Mesendoderm (in vitro differentiated cells): ENCODE measurements around the gene NFATC1.

Source experiments
- DNase-seq: peaks from one replicate; pipeline ENCODE4 v3.0.0; 2013
- H2AK5ac ChIP-seq: 2 replicates; pipeline ENCODE4 v1.6.1; 2013; ENCODE audit warnings: low read length, inconsistent platforms
- H2BK120ac ChIP-seq: 2 replicates; pipeline ENCODE4 v1.6.1; 2013; ENCODE audit warnings: low read depth, mild to moderate bottlenecking, low read length, moderate library complexity, mixed read lengths
- H2BK15ac ChIP-seq: replicated peaks from 2 replicates; pipeline ENCODE4 v1.6.1; 2013; ENCODE audit warnings: low read depth, mild to moderate bottlenecking, moderate library complexity
- H2BK5ac ChIP-seq: 2 replicates; pipeline ENCODE4 v1.6.1; 2013; ENCODE audit warnings: low read length, inconsistent platforms
- H3K18ac ChIP-seq: 2 replicates; pipeline ENCODE4 v1.6.1; 2013; ENCODE audit warnings: mild to moderate bottlenecking, low read length, mixed read lengths
- H3K23ac ChIP-seq: one replicate; pipeline ENCODE4 v1.6.1; 2013; ENCODE audit warnings: low read length
- H3K27ac ChIP-seq: 2 replicates; pipeline ENCODE4 v1.5.1; 2013; ENCODE audit warnings: low read depth, mild to moderate bottlenecking, inconsistent platforms, low read length, moderate library complexity
- H3K27me3 ChIP-seq: 2 replicates; pipeline ENCODE4 v1.6.1; 2013; ENCODE audit warnings: low read length, control low read depth, mild to moderate bottlenecking, inconsistent platforms; ENCODE audit not compliant: insufficient read depth, poor library complexity
- H3K36me3 ChIP-seq: 2 replicates; pipeline ENCODE4 v1.6.1; 2013; ENCODE audit warnings: low read length, inconsistent platforms; ENCODE audit not compliant: control insufficient read depth, insufficient read depth
- H3K4ac ChIP-seq: one replicate; pipeline ENCODE4 v1.6.1; 2013; ENCODE audit warnings: low read depth, mild to moderate bottlenecking, low read length, moderate library complexity
- H3K4me1 ChIP-seq: 2 replicates; pipeline ENCODE4 v1.6.1; 2013; ENCODE audit warnings: low read depth, low read length, inconsistent platforms; ENCODE audit not compliant: control insufficient read depth
- H3K4me2 ChIP-seq: 2 replicates; pipeline ENCODE4 v1.6.1; 2013; ENCODE audit warnings: low read length
- H3K4me3 ChIP-seq: 2 replicates; pipeline ENCODE4 v1.5.1; 2013; ENCODE audit warnings: mild to moderate bottlenecking, low read length
- H3K56ac ChIP-seq: one replicate; pipeline ENCODE4 v1.6.1; 2013; ENCODE audit warnings: low read length
- H3K79me1 ChIP-seq: 2 replicates; pipeline ENCODE4 v1.6.1; 2013; ENCODE audit warnings: low read length, inconsistent platforms
- H3K79me2 ChIP-seq: 2 replicates; pipeline ENCODE4 v1.6.1; 2013; ENCODE audit warnings: mild to moderate bottlenecking, low read length; ENCODE audit not compliant: control insufficient read depth, insufficient read depth
- H3K9ac ChIP-seq: 2 replicates; pipeline ENCODE4 v1.6.1; 2013; ENCODE audit warnings: low read length, inconsistent platforms
- H4K5ac ChIP-seq: one replicate; pipeline ENCODE4 v1.6.1; 2013; ENCODE audit warnings: low read length
- H4K8ac ChIP-seq: one replicate; pipeline ENCODE4 v1.6.1; 2013; ENCODE audit warnings: low read depth, mild to moderate bottlenecking, control low read depth, low read length, moderate library complexity
- WGBS: extraction: QIAGEN DNeasy Blood & Tissue Kit; methylation state at CpG from one replicate; pipeline ENCODE4 v1.1.7; 2013; ENCODE audit warnings: low lambda C conversion rate, missing lambda C conversion rate; ENCODE audit not compliant: insufficient coverage; ENCODE audit errors: extremely low coverage; 5-methylcytosine and 5-hydroxymethylcytosine counted together

Gene NFATC1

DNA sequence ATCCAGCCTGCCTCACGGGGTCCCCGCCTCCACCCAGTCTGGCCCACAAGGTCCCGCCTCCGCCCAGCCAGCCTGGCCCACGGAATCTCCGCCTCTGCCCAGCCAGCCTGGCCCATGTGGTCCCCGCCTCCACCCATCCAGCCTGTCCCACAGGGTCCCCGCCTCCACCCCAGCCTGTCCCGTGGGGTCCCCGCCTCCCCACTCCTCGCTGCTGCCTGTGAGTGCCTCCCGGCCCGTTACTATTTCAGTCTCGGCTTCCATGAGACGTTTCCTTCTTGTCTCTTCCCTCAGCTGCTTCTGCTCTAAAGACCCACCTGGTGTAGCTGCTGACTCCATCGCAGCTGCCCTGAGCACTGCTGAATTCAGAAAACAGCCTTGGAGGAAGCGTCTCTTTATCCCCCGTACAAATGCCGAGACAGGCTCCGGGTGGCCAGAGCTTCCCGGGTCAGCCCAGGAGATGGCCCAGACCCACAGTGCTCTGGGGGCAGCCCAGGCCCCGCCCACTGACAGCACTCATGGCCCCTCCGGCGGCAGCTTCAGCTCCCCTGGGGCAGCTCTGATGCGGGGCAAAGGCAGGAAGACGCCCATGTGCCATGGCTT is 69.8 kb downstream of the NFATC1 start:
- no peaks in the 10 kb centered on the region for H3K79me2 ChIP-seq
- H3K9ac ChIP-seq = peak overlapping the region; percentile 65
- peak overlapping the region; percentile 51 for H3K4me2 ChIP-seq
- H3K56ac ChIP-seq = peak overlapping the region; percentile 75
- H2BK120ac ChIP-seq = no peak overlapping the region
- no peaks in the 10 kb centered on the region for H3K4me1 ChIP-seq
- H3K18ac ChIP-seq = peak overlapping the region; percentile 54
- no peak overlapping the region for H3K23ac ChIP-seq
- DNase-seq = peak; percentile 60
- no peak overlapping the region for H2BK5ac ChIP-seq
- no peak overlapping the region for H3K27ac ChIP-seq
- H3K27me3 ChIP-seq = no peaks in the 10 kb centered on the region
- H3K4ac ChIP-seq = no peak overlapping the region
- no peak overlapping the region for H2AK5ac ChIP-seq
- no peak overlapping the region for H4K5ac ChIP-seq
- no CpG with 5 or more reads among the region's 26 CpGs for WGBS
- H4K8ac ChIP-seq = no peak overlapping the region
- H2BK15ac ChIP-seq = no peak overlapping the region
- no peaks in the 10 kb centered on the region for H3K79me1 ChIP-seq
- H3K36me3 ChIP-seq = peaks cover 1% of the 10 kb centered on the region
- no peak overlapping the region for H3K4me3 ChIP-seq

- no peaks in the 10 kb centered on the region for H3K79me1 ChIP-seq
- H3K4me2 ChIP-seq = no peak overlapping the region
- no peak overlapping the region for H3K4me3 ChIP-seq
- H2BK5ac ChIP-seq = no peak overlapping the region
- H3K4me1 ChIP-seq = no peaks in the 10 kb centered on the region
- H3K36me3 ChIP-seq = peaks cover 1% of the 10 kb centered on the region
- H4K8ac ChIP-seq = no peak overlapping the region
- DNase-seq = no peak
- no peaks in the 10 kb centered on the region for H3K27me3 ChIP-seq
- no peak overlapping the region for H2AK5ac ChIP-seq
- WGBS = no CpG with 5 or more reads among the region's 16 CpGs
- peak overlapping the region; percentile 45 for H3K23ac ChIP-seq
- no peak overlapping the region for H3K56ac ChIP-seq
- H3K4ac ChIP-seq = no peak overlapping the region
- no peak overlapping the region for H2BK15ac ChIP-seq
- no peak overlapping the region for H4K5ac ChIP-seq
- H3K27ac ChIP-seq = no peak overlapping the region
- H3K18ac ChIP-seq = no peak overlapping the region
- H3K9ac ChIP-seq = no peak overlapping the region
- H3K79me2 ChIP-seq = no peaks in the 10 kb centered on the region
- H2BK120ac ChIP-seq = no peak overlapping the region
These were observed 70.9 kb downstream of the NFATC1 start for GRCh38 chr18:79466591-79466990.

- H3K4me2 ChIP-seq = no peak overlapping the region
- no peak overlapping the region for H2BK15ac ChIP-seq
- H4K8ac ChIP-seq = no peak overlapping the region
- no peak overlapping the region for H3K4me3 ChIP-seq
- no peaks in the 10 kb centered on the region for H3K4me1 ChIP-seq
- H3K23ac ChIP-seq = no peak overlapping the region
- H3K79me1 ChIP-seq = no peaks in the 10 kb centered on the region
- H2BK120ac ChIP-seq = no peak overlapping the region
- no peak overlapping the region for H3K56ac ChIP-seq
- no peaks in the 10 kb centered on the region for H3K79me2 ChIP-seq
- H3K27me3 ChIP-seq = no peaks in the 10 kb centered on the region
- no peak overlapping the region for H3K4ac ChIP-seq
- H4K5ac ChIP-seq = no peak overlapping the region
- no peak overlapping the region for H3K27ac ChIP-seq
- no peak overlapping the region for H3K18ac ChIP-seq
- peaks cover 1% of the 10 kb centered on the region for H3K36me3 ChIP-seq
- H2AK5ac ChIP-seq = no peak overlapping the region
- WGBS = no CpG with 5 or more reads among the region's 33 CpGs
- H2BK5ac ChIP-seq = no peak overlapping the region
- DNase-seq = no peak
- H3K9ac ChIP-seq = no peak overlapping the region
These were observed 71.4 kb downstream of the NFATC1 start for GRCh38 chr18:79467126-79467525.

GRCh38 chr18:79468119-79468789 is 72.5 kb downstream of the NFATC1 start:
- no peak overlapping the region for H4K5ac ChIP-seq
- H3K36me3 ChIP-seq = peaks cover 1% of the 10 kb centered on the region
- no peak overlapping the region for H4K8ac ChIP-seq
- no peak overlapping the region for H3K9ac ChIP-seq
- H3K79me2 ChIP-seq = no peaks in the 10 kb centered on the region
- no CpG with 5 or more reads among the region's 12 CpGs for WGBS
- DNase-seq = no peak
- H2BK120ac ChIP-seq = no peak overlapping the region
- H2AK5ac ChIP-seq = no peak overlapping the region
- no peak overlapping the region for H3K4me2 ChIP-seq
- no peaks in the 10 kb centered on the region for H3K27me3 ChIP-seq
- H3K23ac ChIP-seq = no peak overlapping the region
- H2BK5ac ChIP-seq = no peak overlapping the region
- no peak overlapping the region for H3K4me3 ChIP-seq
- H3K79me1 ChIP-seq = no peaks in the 10 kb centered on the region
- H3K4me1 ChIP-seq = no peaks in the 10 kb centered on the region
- H3K27ac ChIP-seq = no peak overlapping the region
- H3K56ac ChIP-seq = no peak overlapping the region
- H2BK15ac ChIP-seq = no peak overlapping the region
- H3K4ac ChIP-seq = no peak overlapping the region
- H3K18ac ChIP-seq = no peak overlapping the region

DNA sequence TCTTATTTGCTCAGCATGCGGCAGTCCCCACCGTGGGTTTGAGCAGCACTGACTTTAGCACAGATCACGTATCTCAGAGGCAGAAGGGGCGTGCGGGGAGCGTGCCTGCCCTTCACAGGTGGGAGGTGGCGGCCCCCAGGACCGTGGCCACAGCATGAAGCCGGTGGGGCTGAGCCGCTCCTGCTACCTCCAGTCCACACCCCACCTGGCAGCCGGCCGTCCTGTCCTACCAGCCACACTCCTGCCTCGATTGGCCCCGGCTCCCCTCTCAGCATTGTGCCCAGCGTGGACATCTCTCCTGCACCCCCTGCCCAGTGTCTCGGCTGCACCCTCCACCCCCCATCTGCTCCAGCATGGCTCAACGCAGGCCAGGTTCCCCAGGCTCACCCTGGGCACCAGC is 73.6 kb downstream of the NFATC1 start:
- H3K4me1 ChIP-seq = no peaks in the 10 kb centered on the region
- no peak overlapping the region for H4K8ac ChIP-seq
- no peak overlapping the region for H4K5ac ChIP-seq
- H2BK15ac ChIP-seq = no peak overlapping the region
- no peaks in the 10 kb centered on the region for H3K79me1 ChIP-seq
- H3K18ac ChIP-seq = no peak overlapping the region
- no peak overlapping the region for H2BK120ac ChIP-seq
- H2BK5ac ChIP-seq = no peak overlapping the region
- no peak overlapping the region for H3K9ac ChIP-seq
- no peak overlapping the region for H3K4ac ChIP-seq
- no peak for DNase-seq
- no peaks in the 10 kb centered on the region for H3K79me2 ChIP-seq
- no peak overlapping the region for H3K4me3 ChIP-seq
- no CpG with 5 or more reads among the region's 17 CpGs for WGBS
- H3K36me3 ChIP-seq = peaks cover 1% of the 10 kb centered on the region
- no peak overlapping the region for H3K23ac ChIP-seq
- no peak overlapping the region for H3K4me2 ChIP-seq
- no peaks in the 10 kb centered on the region for H3K27me3 ChIP-seq
- no peak overlapping the region for H2AK5ac ChIP-seq
- no peak overlapping the region for H3K27ac ChIP-seq
- no peak overlapping the region for H3K56ac ChIP-seq
